Inflammatory macrophage treated with lipopolysaccharide for 4 hours (primary cell): ENCODE data around the gene TMCO5A.

Source experiments
- DNase-seq: peaks from one replicate; pipeline ENCODE4 v3.0.0-alpha.2; 2020

TMCO5A gene

DNA sequence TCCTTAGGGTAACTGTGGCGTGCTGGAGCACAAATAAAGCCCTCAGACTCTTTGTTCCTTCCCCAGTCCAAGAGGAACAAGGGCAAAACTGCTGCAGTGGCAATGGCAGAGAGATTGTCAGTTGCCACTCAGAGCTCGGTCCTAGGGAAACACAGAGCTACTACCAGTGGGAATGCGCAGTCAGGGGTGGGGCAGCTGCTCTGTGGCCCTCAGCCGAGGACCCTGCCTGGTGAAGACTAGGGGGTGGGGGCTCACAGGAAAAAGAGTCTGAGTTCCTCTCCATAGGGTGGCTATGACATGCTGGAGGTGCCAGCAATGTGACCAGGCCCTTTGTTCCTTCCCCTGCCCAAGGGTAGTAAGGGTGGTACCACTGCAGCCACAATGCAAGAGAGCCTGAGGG lies 43.8 kb downstream of the TMCO5A start:
- DNase-seq: no peak

GRCh38 chr15:37979671-37980409 lies 45.4 kb downstream of the TMCO5A start:
- no peak for DNase-seq

DNA sequence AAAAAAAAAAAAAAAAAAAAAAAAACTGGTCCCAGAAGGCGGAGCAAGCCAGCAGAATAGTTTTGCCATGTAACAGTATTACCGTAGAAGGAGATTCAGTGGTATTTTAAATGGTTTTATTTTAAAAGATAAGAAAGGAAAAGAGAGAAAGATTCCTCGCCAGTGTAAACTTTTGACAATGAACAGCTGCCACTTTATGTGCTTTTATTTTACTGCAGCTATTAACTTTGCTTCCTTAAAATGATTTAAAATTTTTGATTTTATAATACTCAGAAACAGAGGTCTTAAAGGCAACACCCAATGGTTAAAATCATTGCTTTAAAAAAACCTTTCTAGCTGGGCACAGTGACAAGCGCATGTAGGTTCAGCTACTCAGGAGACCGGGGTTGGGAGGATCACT lies 46.8 kb downstream of the TMCO5A start:
- no peak for DNase-seq

DNA sequence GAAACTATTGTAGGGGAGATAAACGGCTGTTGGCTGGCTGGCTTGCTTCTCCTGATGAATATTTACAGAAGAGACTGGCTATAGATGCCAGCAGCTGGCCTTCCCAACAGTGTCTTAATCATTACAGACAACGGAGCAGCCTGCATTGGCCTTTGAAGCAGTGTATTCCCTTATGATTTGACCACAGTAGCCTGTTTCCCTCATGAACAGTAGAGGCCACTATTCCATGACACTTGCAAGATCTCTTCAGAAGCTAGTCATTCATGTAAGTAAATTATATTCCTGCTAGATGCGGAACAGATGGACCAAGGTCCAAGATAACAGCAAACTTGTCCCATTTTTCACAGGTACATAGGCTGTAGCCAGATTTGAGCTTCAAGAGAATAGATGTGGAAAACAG lies 47.3 kb downstream of the TMCO5A start:
- no peak for DNase-seq

DNA sequence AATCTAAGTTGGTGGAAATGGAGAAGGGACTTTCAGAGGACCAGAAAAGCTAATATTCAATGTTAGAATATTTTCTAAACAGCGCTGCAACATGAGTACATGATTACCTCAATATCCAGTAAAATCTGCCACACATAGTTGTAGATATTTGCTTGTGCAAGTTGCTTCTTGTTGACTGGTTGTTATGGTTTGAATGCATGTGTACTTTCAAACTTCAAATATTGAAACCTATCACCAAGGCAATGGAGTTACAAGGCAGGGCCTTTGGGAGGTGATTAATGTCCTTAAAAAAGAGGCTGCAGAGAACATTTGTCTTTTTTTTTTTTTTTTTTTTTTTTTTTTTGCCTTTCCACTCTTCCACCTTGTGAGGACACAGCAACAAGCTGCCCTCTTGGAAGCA lies 49.9 kb downstream of the TMCO5A start:
- DNase-seq: no peak

DNA sequence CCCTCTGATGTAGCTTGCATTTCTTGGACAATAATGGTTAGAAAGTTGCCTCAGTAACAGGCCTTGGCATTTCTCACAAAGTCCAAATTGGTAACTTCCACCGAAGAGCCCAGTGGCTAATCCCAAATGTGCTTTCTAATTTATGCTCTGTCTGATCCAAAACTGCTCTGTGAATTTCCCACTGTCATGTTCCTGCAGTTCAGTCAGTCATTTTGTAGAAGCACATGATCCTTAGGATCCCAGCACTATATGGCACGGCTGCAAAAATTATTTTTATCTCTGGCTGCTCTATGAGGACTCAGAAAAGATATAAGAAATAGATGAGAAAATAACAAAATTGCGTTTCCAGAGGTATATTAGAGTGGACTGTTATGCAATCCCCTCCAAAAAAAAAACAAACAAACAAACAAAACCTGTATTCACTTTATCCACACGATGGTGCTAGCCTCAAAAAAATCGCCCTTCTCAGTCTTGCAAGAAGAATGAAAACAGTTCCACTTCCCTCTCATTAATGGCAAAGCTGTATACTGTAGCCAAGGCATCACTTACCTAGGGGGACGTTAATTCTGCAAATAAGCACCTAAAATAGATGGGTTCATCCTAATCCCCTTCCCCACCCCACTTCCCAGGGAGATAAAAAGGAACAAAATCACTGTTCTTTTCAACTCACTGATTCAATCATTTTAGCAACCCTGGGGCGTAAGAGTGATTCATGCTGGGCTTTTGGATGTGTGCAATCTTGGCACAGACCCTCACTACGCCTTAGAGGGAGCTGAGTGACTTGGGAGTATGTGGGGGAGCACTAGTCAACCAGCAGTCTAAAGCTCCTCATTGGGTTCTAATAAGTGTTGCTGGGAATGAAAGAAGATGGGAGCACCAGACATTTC lies 61.3 kb downstream of the TMCO5A start:
- DNase-seq: peak; percentile 69
